ENCODE results near the gene HPS5. TPM values are rescaled to one million over a fixed set of nuclear protein-coding genes. Genes with fewer than 3 reads are reported as not detected.

Gene HPS5
- total RNA-seq, 1 donor from 2014 or later = 17.0 TPM

DNA sequence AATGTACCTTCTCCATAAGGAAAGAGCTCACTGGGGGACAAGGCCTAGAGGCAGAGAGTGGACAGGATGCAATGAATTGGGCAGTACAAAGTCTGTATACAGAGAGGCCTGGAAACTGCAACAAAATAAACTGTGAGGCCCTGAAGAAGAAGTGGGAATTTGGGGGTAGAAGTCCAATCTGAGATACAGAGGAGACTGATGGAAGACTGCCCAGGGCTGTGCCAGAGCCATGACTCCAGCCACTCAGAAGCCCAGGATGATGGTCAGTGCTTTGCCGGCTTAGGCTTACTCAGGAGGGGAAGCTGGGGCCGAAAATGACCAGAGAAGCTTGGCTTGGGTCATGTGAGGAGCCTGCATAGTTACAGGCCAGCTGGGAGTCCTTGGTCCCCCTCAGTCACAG lies 91.1 kb downstream of the HPS5 start:
- no peaks in the 10 kb centered on the region for H3K9me3 Mint-ChIP-seq
- H2AFZ ChIP-seq (replicated peaks) = no peak overlapping the region
- H3K36me3 Mint-ChIP-seq = no peaks in the 10 kb centered on the region
- H3K27ac Mint-ChIP-seq = no peak overlapping the region
- no peak overlapping the region for H3K9ac ChIP-seq
- H3K4me2 ChIP-seq = no peak overlapping the region
- no peak overlapping the region for H3K4me3 Mint-ChIP-seq
- DNase-seq (ENCODE audit: low spot score) = no peak
- no peaks in the 10 kb centered on the region for H3K27me3 Mint-ChIP-seq (ENCODE audit: insufficient read depth, low read depth)
- H4K20me1 ChIP-seq (ENCODE audit: low read depth) = no peaks in the 10 kb centered on the region
- H3K36me3 ChIP-seq = no peaks in the 10 kb centered on the region
- no peaks in the 10 kb centered on the region for H3K4me1 Mint-ChIP-seq
- TF ChIP-seq, protein P1, sequence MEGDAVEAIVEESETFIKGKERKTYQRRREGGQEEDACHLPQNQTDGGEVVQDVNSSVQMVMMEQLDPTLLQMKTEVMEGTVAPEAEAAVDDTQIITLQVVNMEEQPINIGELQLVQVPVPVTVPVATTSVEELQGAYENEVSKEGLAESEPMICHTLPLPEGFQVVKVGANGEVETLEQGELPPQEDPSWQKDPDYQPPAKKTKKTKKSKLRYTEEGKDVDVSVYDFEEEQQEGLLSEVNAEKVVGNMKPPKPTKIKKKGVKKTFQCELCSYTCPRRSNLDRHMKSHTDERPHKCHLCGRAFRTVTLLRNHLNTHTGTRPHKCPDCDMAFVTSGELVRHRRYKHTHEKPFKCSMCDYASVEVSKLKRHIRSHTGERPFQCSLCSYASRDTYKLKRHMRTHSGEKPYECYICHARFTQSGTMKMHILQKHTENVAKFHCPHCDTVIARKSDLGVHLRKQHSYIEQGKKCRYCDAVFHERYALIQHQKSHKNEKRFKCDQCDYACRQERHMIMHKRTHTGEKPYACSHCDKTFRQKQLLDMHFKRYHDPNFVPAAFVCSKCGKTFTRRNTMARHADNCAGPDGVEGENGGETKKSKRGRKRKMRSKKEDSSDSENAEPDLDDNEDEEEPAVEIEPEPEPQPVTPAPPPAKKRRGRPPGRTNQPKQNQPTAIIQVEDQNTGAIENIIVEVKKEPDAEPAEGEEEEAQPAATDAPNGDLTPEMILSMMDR (IDR thresholded peaks at IDR 0.05) = no peak
- TF ChIP-seq EZH2phosphoT487 (IDR thresholded peaks at IDR 0.05) (no peak), EZH2 (IDR thresholded peaks at IDR 0.05) (no peak)
- H3K27me3 ChIP-seq = no peaks in the 10 kb centered on the region
- no peak overlapping the region for H3K4me3 ChIP-seq
- H3F3A ChIP-seq (ENCODE audit: low read depth) = no peaks in the 10 kb centered on the region
- H3K4me1 ChIP-seq = no peaks in the 10 kb centered on the region
- H3K9me3 ChIP-seq (ENCODE audit: low read depth) = no peaks in the 10 kb centered on the region
- no peak overlapping the region for H3K27ac ChIP-seq
- no peaks in the 10 kb centered on the region for H3K79me2 ChIP-seq (ENCODE audit: low read depth)

DNA sequence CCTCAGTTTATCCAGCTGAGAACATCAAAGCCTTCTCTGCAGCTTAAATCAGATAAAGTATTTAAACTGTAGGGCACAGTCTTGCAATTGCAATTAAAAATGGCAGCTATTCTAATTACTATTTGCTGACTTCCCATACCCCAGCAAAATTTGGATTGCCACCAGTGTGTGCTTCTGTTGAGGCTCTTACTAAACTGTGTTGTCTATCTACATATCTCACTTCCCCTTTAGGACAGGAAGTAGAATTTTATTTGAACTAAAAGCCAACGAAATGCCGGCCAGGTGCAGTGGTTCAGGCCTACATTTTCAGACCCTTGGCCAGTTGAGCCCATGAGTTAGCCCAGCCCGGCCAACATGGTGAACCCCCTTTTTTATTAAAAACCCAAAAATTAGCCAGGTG lies 92.4 kb downstream of the HPS5 start:
- Histone ChIP-seq H3K36me3 (no peaks in the 10 kb centered on the region), H3K27me3 (no peaks in the 10 kb centered on the region), H2AFZ (replicated peaks) (no peak overlapping the region), H3K4me1 (no peaks in the 10 kb centered on the region), H4K20me1 (ENCODE audit: low read depth) (no peaks in the 10 kb centered on the region), H3K9ac (no peak overlapping the region), H3F3A (ENCODE audit: low read depth) (no peaks in the 10 kb centered on the region), H3K27ac (no peak overlapping the region), H3K9me3 (ENCODE audit: low read depth) (no peaks in the 10 kb centered on the region), H3K4me2 (no peak overlapping the region), H3K79me2 (ENCODE audit: low read depth) (no peaks in the 10 kb centered on the region), H3K4me3 (no peak overlapping the region)
- Mint-ChIP-seq H3K27me3 (ENCODE audit: insufficient read depth, low read depth) (no peaks in the 10 kb centered on the region), H3K36me3 (no peaks in the 10 kb centered on the region), H3K9me3 (no peaks in the 10 kb centered on the region), H3K4me3 (no peak overlapping the region), H3K27ac (no peak overlapping the region), H3K4me1 (no peaks in the 10 kb centered on the region)
- DNase-seq (ENCODE audit: low spot score) = no peak
- TF ChIP-seq EZH2phosphoT487 (IDR thresholded peaks at IDR 0.05) (no peak), EZH2 (IDR thresholded peaks at IDR 0.05) (no peak)
- TF ChIP-seq, protein P1 (IDR thresholded peaks at IDR 0.05) = no peak

Small RNAs within 50 kb of the gene (small RNA-seq; reads per million reads assigned to genes)
- gene RNA5SP333 = not detected
- not detected for gene RNA5SP334

Other genes with a start within 250 kb of the HPS5 start
- 50.8 and 73.4 TPM in 2 replicates for gene SAAL1, start 216.1 kb downstream of the HPS5 start, total RNA-seq (ENCODE audit: low replicate concordance)
- not detected in 2 replicates for gene MRGPRX3, start 189.6 kb downstream of the HPS5 start, total RNA-seq (ENCODE audit: low replicate concordance)
- gene MRGPRX4, start 149.3 kb downstream of the HPS5 start, total RNA-seq (ENCODE audit: low replicate concordance) = not detected in 2 replicates
- gene SAA4, start 85.3 kb downstream of the HPS5 start, total RNA-seq (ENCODE audit: low replicate concordance) = not detected in 2 replicates
- gene SAA2, start 73.5 kb downstream of the HPS5 start, total RNA-seq (ENCODE audit: low replicate concordance) = not detected in 2 replicates
- not detected in 2 replicates for gene SAA1, start 55.9 kb downstream of the HPS5 start, total RNA-seq (ENCODE audit: low replicate concordance)
- gene GTF2H1, start 427 bp upstream of the HPS5 start, total RNA-seq (ENCODE audit: low replicate concordance) = 33.2 and 45.2 TPM in 2 replicates
- 781 and 977 TPM in 2 replicates for gene LDHA, start 72.4 kb upstream of the HPS5 start, total RNA-seq (ENCODE audit: low replicate concordance)
- 1.7 and 2.2 TPM in 2 replicates for gene LDHC, start 90.2 kb upstream of the HPS5 start, total RNA-seq (ENCODE audit: low replicate concordance)
- not detected in 2 replicates for gene LDHAL6A, start 133.7 kb upstream of the HPS5 start, total RNA-seq (ENCODE audit: low replicate concordance)
- 84.6 and 115 TPM in 2 replicates for gene TSG101, start 204.8 kb upstream of the HPS5 start, total RNA-seq (ENCODE audit: low replicate concordance)

All from neural progenitor cell (in vitro differentiated cells).